ENCODE measurements around the gene CBX3. TPM values are rescaled to one million over a fixed set of nuclear protein-coding genes. Genes with fewer than 3 reads are reported as not detected.

The CBX3 gene
- total RNA-seq, 4 donors from 2014 or later: 53.9 to 112 (median 68.6) TPM

DNA sequence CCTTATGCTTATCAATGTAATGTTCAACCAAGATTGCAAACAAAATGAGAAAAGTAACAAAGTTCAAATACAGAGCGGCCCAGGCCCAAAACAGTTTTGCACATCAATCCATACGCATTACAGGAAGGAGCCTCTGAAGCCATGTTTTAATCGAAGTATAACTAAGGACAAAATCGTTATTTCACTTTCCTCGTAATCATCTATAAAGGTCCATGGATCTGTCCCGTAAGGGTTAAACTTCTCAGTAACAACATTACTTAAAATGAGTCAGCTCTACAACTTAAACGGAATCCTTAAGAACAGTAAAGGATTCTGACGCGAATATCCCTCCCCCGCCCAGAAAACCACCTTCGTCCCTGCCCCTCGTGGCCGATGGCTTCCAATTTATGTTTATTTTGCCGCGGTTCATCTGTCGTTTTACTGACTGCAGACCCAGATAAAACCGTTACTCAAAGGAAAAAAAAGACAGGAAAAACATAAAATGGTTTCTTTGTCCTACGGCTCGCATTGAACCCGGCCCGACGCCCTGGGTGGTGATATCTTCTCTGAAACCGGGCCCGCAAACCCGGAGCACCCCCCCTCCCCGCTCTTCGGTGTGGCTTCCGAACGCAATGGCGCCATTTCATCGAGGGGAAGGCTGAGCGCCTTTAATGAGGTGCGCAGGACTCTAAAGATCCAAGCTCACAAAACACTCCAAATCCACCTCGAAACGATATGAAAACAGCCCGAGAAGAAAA is 2.1 kb upstream of the CBX3 start:
- TF ChIP-seq, protein P1, sequence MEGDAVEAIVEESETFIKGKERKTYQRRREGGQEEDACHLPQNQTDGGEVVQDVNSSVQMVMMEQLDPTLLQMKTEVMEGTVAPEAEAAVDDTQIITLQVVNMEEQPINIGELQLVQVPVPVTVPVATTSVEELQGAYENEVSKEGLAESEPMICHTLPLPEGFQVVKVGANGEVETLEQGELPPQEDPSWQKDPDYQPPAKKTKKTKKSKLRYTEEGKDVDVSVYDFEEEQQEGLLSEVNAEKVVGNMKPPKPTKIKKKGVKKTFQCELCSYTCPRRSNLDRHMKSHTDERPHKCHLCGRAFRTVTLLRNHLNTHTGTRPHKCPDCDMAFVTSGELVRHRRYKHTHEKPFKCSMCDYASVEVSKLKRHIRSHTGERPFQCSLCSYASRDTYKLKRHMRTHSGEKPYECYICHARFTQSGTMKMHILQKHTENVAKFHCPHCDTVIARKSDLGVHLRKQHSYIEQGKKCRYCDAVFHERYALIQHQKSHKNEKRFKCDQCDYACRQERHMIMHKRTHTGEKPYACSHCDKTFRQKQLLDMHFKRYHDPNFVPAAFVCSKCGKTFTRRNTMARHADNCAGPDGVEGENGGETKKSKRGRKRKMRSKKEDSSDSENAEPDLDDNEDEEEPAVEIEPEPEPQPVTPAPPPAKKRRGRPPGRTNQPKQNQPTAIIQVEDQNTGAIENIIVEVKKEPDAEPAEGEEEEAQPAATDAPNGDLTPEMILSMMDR (IDR thresholded peaks at IDR 0.05): no peak
- peak in 1 of 2 donors; percentile 49 for TF ChIP-seq POLR2A (IDR thresholded peaks at IDR 0.05)
- peak; percentile 74 to 88 (median 78) for DNase-seq
- peaks cover 3 to 51% (median 23%) of the 10 kb centered on the region in 4 donors for H3K4me1 ChIP-seq
- no peaks in the 10 kb centered on the region for H3K27me3 ChIP-seq
- H3K36me3 ChIP-seq: peaks cover 0 to 33% (median 0%) of the 10 kb centered on the region in 3 donors
- H3K27ac ChIP-seq: peak overlapping the region; percentile 99 to 100 (median 100)
- H3K4me3 ChIP-seq: peak overlapping the region; percentile 85 to 100 (median 95)
- H3K9me3 ChIP-seq: no peaks in the 10 kb centered on the region

DNA sequence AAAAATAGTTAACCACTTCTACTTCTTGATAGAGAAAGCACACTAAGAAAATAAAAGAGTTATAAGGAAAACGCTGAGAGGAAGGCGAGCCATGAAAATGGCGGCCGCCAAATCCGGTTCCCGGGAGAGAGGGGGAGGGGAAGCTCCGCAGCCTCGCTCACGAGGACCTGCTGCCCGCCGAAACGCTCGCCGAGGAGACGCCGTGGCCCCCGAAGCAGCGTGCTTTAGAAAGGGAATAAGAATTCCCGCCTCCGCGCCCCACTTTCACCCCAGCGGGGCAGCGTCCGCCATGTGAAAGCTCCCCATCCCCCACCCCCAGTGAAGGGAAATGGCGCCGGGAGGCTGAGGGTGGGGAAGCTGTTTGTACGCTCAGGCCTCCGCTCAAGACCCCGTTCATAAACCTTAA is 1.5 kb upstream of the CBX3 start:
- Histone ChIP-seq H3K4me1 (peaks cover 3 to 51% (median 23%) of the 10 kb centered on the region in 4 donors), H3K27ac (peak overlapping the region; percentile 99 to 100 (median 100)), H3K36me3 (peaks cover 0 to 27% (median 0%) of the 10 kb centered on the region in 3 donors), H3K9me3 (no peaks in the 10 kb centered on the region), H3K4me3 (peak overlapping the region; percentile 85 to 100 (median 95)), H3K27me3 (no peaks in the 10 kb centered on the region)
- peak; percentile 75 to 90 (median 85) for DNase-seq
- no peak for TF ChIP-seq POLR2A (IDR thresholded peaks at IDR 0.05)
- TF ChIP-seq, protein P1 (IDR thresholded peaks at IDR 0.05): no peak

DNA sequence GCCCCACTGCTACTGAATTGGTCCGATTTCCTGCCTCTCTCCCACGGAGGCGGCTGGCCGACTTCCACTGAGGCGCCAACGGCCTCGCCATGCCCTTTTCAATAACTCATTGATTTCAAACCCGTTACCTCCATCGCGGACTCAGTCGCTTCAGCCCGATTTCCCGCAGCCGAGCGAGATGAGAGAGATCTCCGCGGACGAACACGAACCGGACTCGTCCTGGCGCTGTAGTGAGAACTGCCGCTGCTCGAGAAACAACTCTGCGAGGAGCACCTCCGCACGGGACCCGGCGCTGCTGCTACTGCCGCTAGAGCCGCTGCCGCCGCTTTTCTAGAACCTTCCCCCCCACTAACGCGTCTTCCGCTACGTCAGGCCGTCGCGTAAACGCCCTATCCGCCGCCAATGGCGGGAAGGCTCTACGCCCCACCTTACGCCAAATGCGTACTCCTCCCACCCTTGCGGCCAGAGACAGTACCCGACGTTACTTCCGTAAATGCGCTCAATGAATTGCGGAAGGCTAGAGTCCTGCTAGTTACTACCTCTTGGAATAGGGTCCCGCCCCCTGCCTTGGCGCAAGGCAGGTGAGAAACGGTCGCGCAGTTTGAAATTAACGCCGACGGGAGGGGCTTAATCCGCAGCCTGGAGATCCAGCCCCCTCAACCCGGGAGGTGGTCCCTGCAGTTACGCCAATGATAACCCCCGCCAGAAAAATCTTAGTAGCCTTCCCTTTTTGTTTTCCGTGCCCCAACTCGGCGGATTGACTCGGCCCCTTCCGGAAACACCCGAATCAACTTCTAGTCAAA is 900 bp upstream of the CBX3 start, which contains the start of gene HNRNPA2B1:
Gene HNRNPA2B1, minus strand, starts transcription at position 303 of the 803 bp plus-strand sequence. Its CDS starts 169 bp downstream, at position 134.
- peaks cover 0 to 51% (median 22%) of the 10 kb centered on the region in 4 donors for H3K4me1 ChIP-seq

DNA sequence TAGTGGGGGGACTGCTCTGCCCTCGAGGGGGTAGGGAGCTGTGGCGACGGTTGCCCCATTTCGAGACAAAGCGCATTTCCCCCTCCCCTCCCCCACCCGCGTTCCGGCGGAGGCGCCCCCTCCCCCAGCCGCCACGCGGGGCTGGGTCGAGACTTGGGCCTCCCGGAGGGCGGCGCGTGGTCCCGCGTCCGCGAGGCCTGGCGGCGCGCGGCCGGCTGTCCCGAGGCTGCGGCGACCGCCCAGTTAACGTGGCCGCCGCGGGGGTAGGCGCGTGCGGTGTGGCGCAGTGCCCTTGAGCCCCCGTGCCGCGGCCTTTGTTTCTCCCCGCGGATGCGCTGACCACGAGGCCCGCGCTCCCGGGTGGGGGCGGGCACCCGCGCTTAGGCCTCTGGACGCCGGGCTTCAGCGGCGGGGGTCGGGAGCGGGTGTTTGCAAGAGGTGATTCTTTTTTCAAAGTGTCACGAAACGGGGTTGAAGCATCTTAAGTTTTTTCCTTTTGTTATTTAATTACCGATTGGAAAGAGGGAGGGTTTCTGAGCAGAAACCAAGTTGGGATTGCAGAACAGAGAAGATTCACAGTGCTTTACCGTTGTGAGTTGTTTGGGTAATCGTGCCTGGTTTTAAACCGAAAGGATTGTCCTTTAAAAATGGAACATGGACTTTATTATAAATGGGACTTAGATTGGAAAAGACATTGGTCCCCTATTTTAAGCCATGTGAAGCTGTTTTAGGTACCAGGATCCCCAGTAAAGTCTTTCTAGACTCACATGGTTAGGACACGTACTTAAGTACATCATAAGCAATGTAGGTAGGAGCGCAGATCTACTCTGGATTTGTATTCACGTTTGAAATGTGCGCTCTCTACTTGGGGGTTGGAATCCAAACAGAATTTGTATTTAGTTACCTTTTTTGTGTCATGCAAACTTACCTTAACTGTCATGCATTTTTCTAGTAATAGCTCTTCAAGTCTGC is 760 bp downstream of the CBX3 start:
- peak; percentile 49 to 78 (median 71) for DNase-seq
- TF ChIP-seq POLR2A (IDR thresholded peaks at IDR 0.05): no peak
- TF ChIP-seq, protein P1 (IDR thresholded peaks at IDR 0.05): no peak
- Histone ChIP-seq H3K4me1 (peaks cover 0 to 37% (median 12%) of the 10 kb centered on the region in 4 donors), H3K9me3 (no peaks in the 10 kb centered on the region), H3K36me3 (peaks cover 0 to 19% (median 0%) of the 10 kb centered on the region in 3 donors), H3K27me3 (no peaks in the 10 kb centered on the region), H3K4me3 (peak overlapping the region; percentile 85 to 100 (median 95)), H3K27ac (peak overlapping the region; percentile 99 to 100 (median 100))

More for the DNA sequence above, 900 bp upstream of the CBX3 start, which contains the start of gene HNRNPA2B1:
- TF ChIP-seq, protein P1 (IDR thresholded peaks at IDR 0.05): peak in 3 of 6 experiments; percentile 8 to 26 (median 23)
- TF ChIP-seq POLR2A (IDR thresholded peaks at IDR 0.05): peak; percentile 100
- Histone ChIP-seq H3K27ac (peak within 1 kb of the TSS; percentile 99 to 100 (median 100)), H3K27me3 (no peaks in the 10 kb centered on the region), H3K36me3 (peaks cover 0 to 21% (median 0%) of the 10 kb centered on the region in 3 donors), H3K4me3 (peak within 1 kb of the TSS; percentile 85 to 100 (median 95)), H3K9me3 (no peaks in the 10 kb centered on the region)
- peak; percentile 97 to 98 (median 98) for DNase-seq

All from Peyer's patch (tissue), 4 donors.